MM.1S (cell line): ENCODE measurements around the gene DRC7.

ENCODE experiments used
- DNase-seq: peaks from one replicate; pipeline ENCODE4 v3.0.0-alpha.2; 2015
- H2AFZ ChIP-seq: fragments of 300-600 bp; sonication (generic); 2 replicates; pipeline ENCODE4 v1.6.0; 2016; ENCODE audit warnings: antibody characterized with exemption, low read length
- H3F3A ChIP-seq: fragments of 300-600 bp; sonication (generic); 2 replicates; pipeline ENCODE4 v1.6.1; 2016; ENCODE audit warnings: mild to moderate bottlenecking, antibody characterized with exemption, low read length, moderate library complexity, mixed read lengths; ENCODE audit not compliant: insufficient read depth
- H3K27ac ChIP-seq: fragments of 300-600 bp; sonication (generic); 2 replicates; pipeline ENCODE4 v1.5.1; 2016; ENCODE audit warnings: mild to moderate bottlenecking, low read length
- H3K27me3 ChIP-seq: fragments of 300-600 bp; sonication (generic); replicated peaks from 2 replicates; pipeline ENCODE4 v1.6.0; 2016; ENCODE audit warnings: low read length; ENCODE audit not compliant: insufficient read depth
- H3K36me3 ChIP-seq: fragments of 300-600 bp; sonication (generic); replicated peaks from 2 replicates; pipeline ENCODE4 v1.6.1; 2016; ENCODE audit warnings: mild to moderate bottlenecking, low read length, mixed read lengths; ENCODE audit not compliant: insufficient read depth
- H3K4me1 ChIP-seq: fragments of 300-600 bp; sonication (generic); 2 replicates; pipeline ENCODE4 v1.6.1; 2016; ENCODE audit warnings: low read length, mixed read lengths
- H3K4me2 ChIP-seq: fragments of 300-600 bp; sonication (generic); 2 replicates; pipeline ENCODE4 v1.6.0; 2016; ENCODE audit warnings: low read depth, low read length
- H3K4me3 ChIP-seq: fragments of 300-600 bp; sonication (generic); 2 replicates; pipeline ENCODE4 v1.5.1; 2016; ENCODE audit warnings: low read length, mixed read lengths
- H3K79me2 ChIP-seq: fragments of 300-600 bp; sonication (generic); 2 replicates; pipeline ENCODE4 v1.6.1; 2016; ENCODE audit warnings: mixed run types, low read length, mixed read lengths
- H3K9ac ChIP-seq: fragments of 300-600 bp; sonication (generic); 2 replicates; pipeline ENCODE4 v1.6.1; 2016; ENCODE audit warnings: low read length, mixed read lengths
- H3K9me2 ChIP-seq: fragments of 300-600 bp; sonication (generic); replicated peaks from 2 replicates; pipeline ENCODE4 v1.6.1; 2016; ENCODE audit warnings: mild to moderate bottlenecking, low read length, mixed read lengths; ENCODE audit not compliant: insufficient read depth
- H3K9me3 ChIP-seq: fragments of 300-600 bp; sonication (generic); replicated peaks from 2 replicates; pipeline ENCODE4 v1.6.1; 2016; ENCODE audit warnings: mild to moderate bottlenecking, low read length, mixed read lengths; ENCODE audit not compliant: insufficient read depth
- H4K20me1 ChIP-seq: fragments of 300-600 bp; sonication (generic); 2 replicates; pipeline ENCODE4 v1.6.1; 2016; ENCODE audit warnings: mild to moderate bottlenecking, low read length, moderate library complexity, mixed read lengths; ENCODE audit not compliant: insufficient read depth
- CTCF ChIP-seq: fragments of 300-600 bp; sonication (generic); IDR thresholded peaks from 2 replicates; pipeline ENCODE4 v1.5.1; 2016; ENCODE audit warnings: antibody characterized with exemption, low read length, mixed read lengths
- EZH2 ChIP-seq: fragments of 300-600 bp; sonication (generic); optimal IDR thresholded peaks from 2 replicates; pipeline ENCODE3; 2017; ENCODE audit warnings: low read depth, mild to moderate bottlenecking, antibody characterized with exemption, low read length, mixed read lengths
- EZH2phosphoT487 ChIP-seq: fragments of 300-600 bp; sonication (generic); IDR thresholded peaks from 2 replicates; pipeline ENCODE4 v1.6.1; 2018; ENCODE audit warnings: antibody characterized with exemption, low read length

The DRC7 gene

GRCh38 chr16:57648581-57649442 lies 45.8 kb upstream of the DRC7 start:
- Histone ChIP-seq H3F3A (peaks cover 11% of the 10 kb centered on the region), H3K9me3 (no peaks in the 10 kb centered on the region), H3K4me2 (peak overlapping the region; percentile 35), H3K79me2 (no peaks in the 10 kb centered on the region), H3K36me3 (no peaks in the 10 kb centered on the region), H3K4me3 (no peak overlapping the region), H2AFZ (no peak overlapping the region), H3K27ac (peak overlapping the region; percentile 63), H3K9me2 (no peaks in the 10 kb centered on the region), H3K4me1 (peaks cover 14% of the 10 kb centered on the region), H4K20me1 (no peaks in the 10 kb centered on the region), H3K27me3 (no peaks in the 10 kb centered on the region), H3K9ac (peak overlapping the region; percentile 18)
- TF ChIP-seq CTCF (peak; percentile 100), EZH2 (no peak)
- DNase-seq: peak; percentile 81

GRCh38 chr16:57649443-57649751 lies 45.2 kb upstream of the DRC7 start:
- Histone ChIP-seq H3K9me3 (no peaks in the 10 kb centered on the region), H3K36me3 (no peaks in the 10 kb centered on the region), H3K27me3 (no peaks in the 10 kb centered on the region), H3K4me2 (no peak overlapping the region), H3F3A (peaks cover 11% of the 10 kb centered on the region), H4K20me1 (no peaks in the 10 kb centered on the region), H2AFZ (no peak overlapping the region), H3K9ac (no peak overlapping the region), H3K4me1 (peaks cover 14% of the 10 kb centered on the region), H3K27ac (no peak overlapping the region), H3K9me2 (no peaks in the 10 kb centered on the region), H3K79me2 (no peaks in the 10 kb centered on the region), H3K4me3 (no peak overlapping the region)
- DNase-seq: no peak
- no peak for TF ChIP-seq EZH2phosphoT487
- TF ChIP-seq EZH2: no peak
- TF ChIP-seq CTCF: no peak

GRCh38 chr16:57649846-57650245 lies 44.8 kb upstream of the DRC7 start:
- H3K27me3 ChIP-seq: no peaks in the 10 kb centered on the region
- no peak overlapping the region for H3K4me2 ChIP-seq
- H4K20me1 ChIP-seq: no peaks in the 10 kb centered on the region
- no peak for DNase-seq
- H2AFZ ChIP-seq: no peak overlapping the region
- H3K9me3 ChIP-seq: no peaks in the 10 kb centered on the region
- H3K4me3 ChIP-seq: no peak overlapping the region
- H3K36me3 ChIP-seq: no peaks in the 10 kb centered on the region
- H3K27ac ChIP-seq: no peak overlapping the region
- peaks cover 14% of the 10 kb centered on the region for H3K4me1 ChIP-seq
- no peak overlapping the region for H3K9ac ChIP-seq
- TF ChIP-seq EZH2phosphoT487 (no peak), CTCF (no peak), EZH2 (no peak)
- peaks cover 11% of the 10 kb centered on the region for H3F3A ChIP-seq
- no peaks in the 10 kb centered on the region for H3K9me2 ChIP-seq
- no peaks in the 10 kb centered on the region for H3K79me2 ChIP-seq
